CD14-positive monocyte (primary cell): Measurements from ENCODE around the gene CDC34. TPM values are rescaled to one million over a fixed set of nuclear protein-coding genes. Genes with fewer than 3 reads are reported as not detected.

ENCODE experiments used
- DNase-seq, 3 donors: peaks; one replicate each; pipeline ENCODE4 v3.0.0-alpha.2; 2011 to 2022
- H2AFZ ChIP-seq: 2 replicates; pipeline ENCODE4 v1.6.0; 2012; ENCODE audit warnings: mild to moderate bottlenecking, low read depth, low read length, inconsistent platforms; ENCODE audit not compliant: insufficient read depth, poor library complexity, severe bottlenecking
- H3K27ac ChIP-seq, 2 donors: 1 replicate in 1 of 2; 2 replicates in 1 of 2; pipeline ENCODE4 v1.5.1; 2012 to 2013; ENCODE audit warnings: low read length in 2 of 2, control low read depth in 1 of 2, inconsistent platforms in 1 of 2, low read depth in 1 of 2, mild to moderate bottlenecking in 1 of 2
- H3K27me3 ChIP-seq, 2 donors: one replicate each; pipeline versions ENCODE4 v1.6.0 to v1.6.1; 2011 to 2013; ENCODE audit warnings: low read length in 2 of 2; ENCODE audit not compliant: control insufficient read depth in 2 of 2, insufficient read depth in 2 of 2
- H3K36me3 ChIP-seq, 2 donors: replicated peaks in 1 of 2; 1 replicate in 1 of 2; 2 replicates in 1 of 2; pipeline versions ENCODE4 v1.5.1 to v1.6.1; 2012 to 2013; ENCODE audit warnings: low read length in 2 of 2, control low read depth in 1 of 2, inconsistent platforms in 1 of 2, mild to moderate bottlenecking in 1 of 2; ENCODE audit not compliant: insufficient read depth in 2 of 2, control insufficient read depth in 1 of 2
- H3K4me1 ChIP-seq, 2 donors: 1 replicate in 1 of 2; 2 replicates in 1 of 2; pipeline versions ENCODE4 v1.5.1 to v1.6.1; 2012 to 2013; ENCODE audit warnings: low read length in 2 of 2, control low read depth in 1 of 2, inconsistent platforms in 1 of 2, mild to moderate bottlenecking in 1 of 2, moderate library complexity in 1 of 2; ENCODE audit not compliant: insufficient read depth in 2 of 2, control insufficient read depth in 1 of 2
- H3K4me2 ChIP-seq: replicated peaks from 2 replicates; pipeline ENCODE3; 2012; ENCODE audit warnings: low read length, moderate library complexity, mild to moderate bottlenecking; ENCODE audit not compliant: poor library complexity, severe bottlenecking; ENCODE audit errors: extremely low read depth
- H3K4me3 ChIP-seq, 3 experiments: fragments of 200-600 bp in 1 of 3; sonication (generic) in 1 of 3; replicated peaks in 1 of 3; 1 replicate in 2 of 3; 2 replicates in 1 of 3; pipeline ENCODE4 v1.5.1; 2011 to 2013; ENCODE audit warnings: low read length in 3 of 3, mild to moderate bottlenecking in 3 of 3, control low read depth in 2 of 3, low read depth in 2 of 3, inconsistent platforms in 1 of 3, moderate library complexity in 1 of 3
- H3K79me2 ChIP-seq: 2 replicates; pipeline ENCODE4 v1.6.0; 2012; ENCODE audit warnings: mild to moderate bottlenecking, control low read depth, inconsistent platforms, low read length, moderate library complexity; ENCODE audit not compliant: insufficient read depth
- H3K9ac ChIP-seq: 2 replicates; pipeline ENCODE4 v1.6.0; 2017; ENCODE audit warnings: low read length, mild to moderate bottlenecking; ENCODE audit not compliant: insufficient read depth, poor library complexity, severe bottlenecking
- H3K9me3 ChIP-seq, 2 donors: replicated peaks in 1 of 2; 1 replicate in 1 of 2; 2 replicates in 1 of 2; pipeline versions ENCODE4 v1.5.1 to v1.6.1; 2012 to 2013; ENCODE audit warnings: low read length in 2 of 2, control low read depth in 1 of 2; ENCODE audit not compliant: control insufficient read depth in 1 of 2, insufficient read depth in 1 of 2
- H4K20me1 ChIP-seq: 2 replicates; pipeline ENCODE4 v1.6.0; 2012; ENCODE audit warnings: mild to moderate bottlenecking, low read length, control low read depth, moderate library complexity; ENCODE audit not compliant: insufficient read depth
- H3K27ac Mint-ChIP-seq, 7 donors: one replicate each; pipeline ENCODE4 v1.8.0; 2020; ENCODE audit warnings: mild to moderate bottlenecking in 7 of 7, mixed read lengths in 7 of 7, moderate library complexity in 6 of 7, inconsistent platforms in 2 of 7
- H3K27me3 Mint-ChIP-seq, 3 donors: one replicate each; pipeline ENCODE4 v1.8.0; 2021 to 2022; ENCODE audit warnings: low read depth in 3 of 3, mild to moderate bottlenecking in 3 of 3, mixed read lengths in 3 of 3, moderate library complexity in 3 of 3, inconsistent platforms in 1 of 3
- H3K36me3 Mint-ChIP-seq, 2 donors: one replicate each; pipeline ENCODE4 v1.8.0; 2020; ENCODE audit warnings: mixed read lengths in 2 of 2, inconsistent platforms in 1 of 2, mild to moderate bottlenecking in 1 of 2
- H3K4me1 Mint-ChIP-seq: one replicate; pipeline ENCODE4 v1.8.0; 2020; ENCODE audit warnings: mild to moderate bottlenecking, mixed read lengths
- H3K4me3 Mint-ChIP-seq, 2 donors: one replicate each; pipeline ENCODE4 v1.8.0; 2020; ENCODE audit warnings: mild to moderate bottlenecking in 2 of 2, mixed read lengths in 2 of 2, moderate library complexity in 1 of 2
- H3K9me3 Mint-ChIP-seq, 7 donors: one replicate each; pipeline ENCODE4 v1.8.0; 2020 to 2022; ENCODE audit warnings: mixed read lengths in 7 of 7, mild to moderate bottlenecking in 6 of 7, moderate library complexity in 6 of 7, inconsistent platforms in 2 of 7
- CTCF ChIP-seq: fragments of 200-600 bp; IDR thresholded peaks from one replicate; pipeline ENCODE4 v1.8.0; 2022; ENCODE audit warnings: antibody characterized with exemption, mild to moderate bottlenecking
- WGBS: methylation state at CpG from one replicate; pipeline ENCODE4 v1.1.5; 2013; ENCODE audit warnings: missing lambda C conversion rate; ENCODE audit not compliant: insufficient coverage; 5-methylcytosine and 5-hydroxymethylcytosine counted together
- intact Hi-C, 2 donors: fragments of 100-400 bp; cut with micrococcal nuclease; formaldehyde crosslinking; loops; one replicate each; pipeline versions ENCODE4 v1.15.0 to v1.15.1; 2023
- polyA plus RNA-seq, 3 donors: library from polyadenylated mRNA; depleted of rRNA in 1 of 3; unstranded in 2 of 3; stranded (reverse) in 1 of 3; fragments of 300-500 nt in 2 of 3; fragments of >200 nt in 1 of 3; fragmentation: Illumina TruSeq in 2 of 3; gene quantifications; 1 replicate in 2 of 3; 2 replicates in 1 of 3; pipeline ENCODE4 v1.2.3, GENCODE V29; 2012 to 2021

Gene CDC34
- polyA plus RNA-seq, 3 donors = 25.2 to 49.2 (median 43.0) TPM

GRCh38 chr19:506404-507285 is 24.9 kb upstream of the CDC34 start:
- Histone ChIP-seq H3K9me3 (peaks cover 11 to 12% of the 10 kb centered on the region in 2 donors), H3K27ac (peak overlapping the region; percentile 88 to 92), H4K20me1 (peaks cover 25% of the 10 kb centered on the region), H3K27me3 (no peaks in the 10 kb centered on the region), H2AFZ (peak overlapping the region; percentile 96), H3K4me3 (peak overlapping the region; percentile 71 to 99 (median 90)), H3K9ac (peak overlapping the region; percentile 82), H3K4me1 (peaks cover 42 to 53% of the 10 kb centered on the region in 2 donors), H3K4me2 (peak overlapping the region; percentile 78), H3K79me2 (peaks cover 14% of the 10 kb centered on the region), H3K36me3 (peaks cover 0 to 5% of the 10 kb centered on the region in 2 donors)
- peaks cover 4 to 7% (median 4%) of the 10 kb centered on the region in 3 donors for H3K27me3 Mint-ChIP-seq
- H3K36me3 Mint-ChIP-seq = peaks cover 7 to 19% of the 10 kb centered on the region in 2 donors
- DNase-seq = peak; percentile 98 to 100 (median 99)
- peak overlapping the region; percentile 84 to 93 for H3K4me3 Mint-ChIP-seq
- WGBS = under 1% methylated on average over 47 of the region's 48 CpGs
- H3K4me1 Mint-ChIP-seq = peaks cover 36% of the 10 kb centered on the region
- TF ChIP-seq CTCF = peak; percentile 96
- intact Hi-C loops = loop anchor here (1.0 to 10.0 kb wide), 5 partner anchors 17 to 164 kb away; partner anchors contain the start of genes CDC34 (in 1 of the 2), FGF22 (in 1 of the 2), MIER2 (in 1 of the 2) and POLRMT (in 1 of the 2)
- peaks cover 3 to 23% (median 15%) of the 10 kb centered on the region in 7 donors for H3K9me3 Mint-ChIP-seq
- H3K27ac Mint-ChIP-seq = peak overlapping the region; percentile 97 to 100 (median 100)
